ENCODE measurements around the gene MOB3C.
"Not testable (repeated sequence)": the region's sequence is repeated elsewhere in the genome, so short reads cannot be mapped to it uniquely, and the experiment has no call there.

MOB3C gene

DNA sequence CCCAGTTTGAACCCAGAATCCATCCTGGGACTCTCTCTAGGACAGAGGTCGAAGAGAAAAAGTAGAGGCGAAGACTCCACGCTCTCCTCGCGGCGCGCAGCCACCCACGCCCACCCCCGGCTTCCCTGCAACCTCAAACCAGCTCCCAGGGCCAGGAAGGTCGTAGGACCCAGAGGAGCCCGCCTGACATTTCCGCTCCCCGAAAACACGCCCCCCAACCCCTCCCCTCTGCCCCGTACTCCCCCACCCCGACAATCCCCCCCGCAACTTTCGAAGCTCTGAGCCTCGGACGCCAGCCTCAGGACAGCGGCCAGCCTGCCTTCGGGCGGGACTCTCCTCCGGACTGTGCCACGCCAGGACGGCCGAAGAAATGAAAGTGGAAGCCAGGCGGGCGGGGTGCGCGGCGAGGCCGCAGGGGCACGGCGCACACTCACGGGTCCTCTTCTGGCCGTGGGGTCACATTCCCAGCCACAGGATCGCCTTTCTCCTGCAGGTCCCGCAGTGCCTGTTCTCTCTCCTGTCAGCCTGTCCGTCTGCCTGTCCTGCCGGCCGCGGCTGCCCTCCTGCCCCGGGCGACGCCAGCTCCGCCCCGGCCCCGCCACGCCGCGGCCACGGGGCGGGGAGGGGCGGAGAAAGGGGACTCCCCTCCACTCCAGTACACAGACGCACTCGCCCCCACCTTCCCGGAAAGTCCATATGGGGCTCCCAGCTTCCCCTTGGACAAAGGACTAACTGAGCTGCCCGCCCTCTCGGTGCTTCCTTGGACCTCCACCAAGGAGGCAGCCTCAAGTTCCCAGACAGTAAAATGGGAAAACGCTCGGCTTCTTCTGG lies at the start of gene MOB3C:
Gene MOB3C (minus strand): TSS at position 535 of the 831 bp plus-strand sequence. CDS start 3,490 bp downstream, outside the sequence.
- TF ChIP-seq ZNF274 (IDR thresholded peaks at IDR 0.05; ENCODE audit: low read depth, low read length), result no peak
- peak within 1 kb of the TSS; percentile 64 for H3K4me3 ChIP-seq (ENCODE audit: low read length)

DNA sequence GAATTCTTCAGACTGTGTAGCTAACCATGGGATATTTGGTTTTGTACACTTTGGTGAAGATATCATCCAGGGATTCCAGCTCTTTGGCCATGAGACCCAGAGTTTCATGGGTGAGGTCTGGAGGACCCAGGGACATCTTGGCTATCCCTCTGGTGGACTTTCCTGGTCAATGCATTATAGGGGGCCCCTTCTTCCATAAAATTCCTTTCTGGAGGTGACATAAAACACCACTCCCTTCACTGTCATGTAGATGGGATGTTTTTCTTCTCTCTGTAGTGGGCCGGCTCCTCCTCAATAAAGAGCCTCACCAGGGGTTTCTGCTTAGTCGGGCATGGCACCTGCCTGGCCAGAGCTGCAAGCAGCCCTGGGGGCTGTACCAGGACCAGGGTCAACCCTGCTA lies 49.4 kb upstream of the MOB3C start:
- H3K4me3 ChIP-seq (ENCODE audit: low read length), result no peak overlapping the region
- no peak for TF ChIP-seq ZNF274 (IDR thresholded peaks at IDR 0.05; ENCODE audit: low read depth, low read length)

DNA sequence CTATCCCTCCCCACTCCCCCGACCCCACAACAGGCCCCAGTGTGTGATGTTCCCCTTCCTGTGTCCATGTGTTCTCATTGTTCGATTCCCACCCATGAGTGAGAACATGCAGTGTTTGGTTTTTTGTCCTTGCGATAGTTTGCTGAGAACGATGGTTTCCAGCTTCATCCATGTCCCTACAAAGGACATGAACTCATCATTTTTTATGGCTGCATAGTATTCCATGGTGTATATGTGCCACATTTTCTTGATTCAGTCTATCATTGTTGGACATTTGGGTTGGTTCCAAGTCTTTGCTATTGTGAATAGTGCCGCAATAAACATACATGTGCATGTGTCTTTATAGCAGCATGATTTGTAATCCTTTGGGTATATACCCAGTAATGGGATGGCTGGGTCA lies 46.3 kb upstream of the MOB3C start:
- H3K4me3 ChIP-seq (ENCODE audit: low read length), result not testable (repeated sequence)

DNA sequence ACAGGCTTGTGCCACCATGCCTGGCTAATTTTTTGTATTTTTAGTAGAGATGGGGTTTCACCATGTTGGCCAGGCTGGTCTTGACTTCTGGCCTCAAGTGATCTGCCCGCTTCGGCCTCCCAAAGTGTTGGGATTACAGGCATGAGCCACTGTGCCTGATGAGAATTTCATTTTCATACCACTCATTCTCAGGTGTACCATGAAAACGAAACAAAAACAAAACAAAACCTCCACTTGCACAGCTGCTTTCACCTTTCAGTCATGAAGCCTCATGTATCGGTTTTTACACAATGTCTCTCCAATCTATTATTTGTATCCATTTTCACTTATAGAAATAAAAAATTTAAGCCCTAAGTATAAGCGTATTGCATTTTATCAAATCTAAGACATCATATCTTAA lies 43.5 kb upstream of the MOB3C start:
- not testable (repeated sequence) for H3K4me3 ChIP-seq (ENCODE audit: low read length)

DNA sequence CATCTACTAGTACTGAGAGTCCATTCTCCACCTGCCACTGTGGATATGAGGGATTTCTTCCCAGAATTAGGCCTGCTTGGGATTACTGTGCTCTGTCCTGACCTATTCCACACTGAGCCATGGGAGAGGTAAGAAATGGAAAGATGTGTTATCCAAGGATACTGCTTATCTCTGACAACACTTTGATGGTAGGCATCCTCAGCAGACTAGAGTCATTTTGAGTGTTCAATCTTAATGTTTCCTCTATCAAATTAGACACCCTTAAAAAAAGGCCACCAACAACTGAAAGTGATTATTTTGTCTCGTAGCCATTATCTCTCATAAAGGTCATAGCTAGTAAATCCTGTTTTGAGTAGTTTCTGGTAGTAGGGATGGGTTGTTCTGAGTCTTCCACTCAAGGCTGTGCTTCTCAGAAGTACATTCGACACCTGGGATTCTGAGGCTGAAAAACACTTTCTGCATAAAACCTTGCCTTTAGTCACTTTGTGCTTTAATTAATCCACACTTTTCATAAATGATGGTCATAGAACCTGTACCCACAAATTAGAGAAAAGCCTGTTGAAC lies 42.8 kb upstream of the MOB3C start:
- no peak overlapping the region for H3K4me3 ChIP-seq (ENCODE audit: low read length)
- TF ChIP-seq ZNF274 (IDR thresholded peaks at IDR 0.05; ENCODE audit: low read depth, low read length), result no peak

DNA sequence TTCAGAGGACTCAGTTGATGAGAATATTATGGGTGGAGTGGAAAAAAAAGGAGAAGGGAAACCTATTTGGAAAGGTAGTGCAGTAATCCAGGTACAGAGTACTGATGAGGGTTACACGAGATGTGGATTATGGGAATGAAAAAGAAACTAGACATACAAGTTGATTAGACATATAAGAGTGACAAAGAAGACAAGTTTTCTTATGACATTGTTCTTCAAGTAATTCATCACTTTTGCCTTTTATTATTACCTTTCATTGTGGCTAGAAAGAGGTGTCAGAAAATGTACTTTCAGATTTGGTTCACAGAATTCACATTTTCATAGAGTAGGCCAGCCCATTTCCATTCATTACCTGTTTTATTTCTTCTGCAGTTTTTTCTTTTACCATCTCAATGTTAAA lies 41.2 kb upstream of the MOB3C start:
- TF ChIP-seq ZNF274 (IDR thresholded peaks at IDR 0.05; ENCODE audit: low read depth, low read length), result no peak

DNA sequence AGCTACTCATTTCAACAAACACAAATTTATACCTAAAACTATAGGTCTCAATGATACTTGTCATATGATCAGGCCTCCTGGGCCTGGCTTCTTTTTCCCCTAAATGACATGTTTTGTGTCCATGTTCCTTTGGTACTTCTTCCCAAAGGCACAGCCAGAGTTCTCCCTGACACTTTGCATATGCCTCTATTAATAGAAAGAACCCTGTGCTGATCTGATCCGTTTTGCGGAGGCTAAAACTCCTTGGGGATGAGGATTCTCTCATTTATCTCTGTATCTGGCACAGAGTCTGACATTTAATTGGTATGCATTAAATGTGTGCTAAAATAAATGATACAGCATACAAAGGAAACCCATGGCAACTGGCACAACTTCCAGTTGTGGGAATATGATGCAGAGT lies 40.0 kb upstream of the MOB3C start:
- TF ChIP-seq ZNF274 (IDR thresholded peaks at IDR 0.05; ENCODE audit: low read depth, low read length), result no peak
- H3K4me3 ChIP-seq (ENCODE audit: low read length), result no peak overlapping the region

More for the DNA sequence above, 41.2 kb upstream of the MOB3C start:
- H3K4me3 ChIP-seq (ENCODE audit: low read length), result no peak overlapping the region

DNA sequence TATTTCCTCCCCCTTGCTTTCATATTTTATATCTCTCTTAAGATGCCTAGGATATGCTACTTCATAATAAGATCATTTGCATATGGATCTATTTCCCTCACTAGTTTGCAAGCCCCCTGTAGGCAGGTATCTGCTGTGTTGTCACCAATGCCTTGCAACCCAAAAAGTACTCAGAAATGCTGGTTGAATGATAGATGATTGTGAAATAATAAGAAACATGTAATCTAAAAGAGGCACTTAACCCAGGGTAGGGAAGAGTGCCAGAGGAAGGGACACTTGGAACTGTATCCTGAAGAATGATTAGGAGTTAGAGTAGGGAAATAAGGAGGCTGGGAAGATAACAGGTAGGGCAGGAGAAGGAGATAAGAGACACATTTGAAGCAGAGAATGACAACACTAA lies 39.2 kb upstream of the MOB3C start:
- no peak for TF ChIP-seq ZNF274 (IDR thresholded peaks at IDR 0.05; ENCODE audit: low read depth, low read length)

DNA sequence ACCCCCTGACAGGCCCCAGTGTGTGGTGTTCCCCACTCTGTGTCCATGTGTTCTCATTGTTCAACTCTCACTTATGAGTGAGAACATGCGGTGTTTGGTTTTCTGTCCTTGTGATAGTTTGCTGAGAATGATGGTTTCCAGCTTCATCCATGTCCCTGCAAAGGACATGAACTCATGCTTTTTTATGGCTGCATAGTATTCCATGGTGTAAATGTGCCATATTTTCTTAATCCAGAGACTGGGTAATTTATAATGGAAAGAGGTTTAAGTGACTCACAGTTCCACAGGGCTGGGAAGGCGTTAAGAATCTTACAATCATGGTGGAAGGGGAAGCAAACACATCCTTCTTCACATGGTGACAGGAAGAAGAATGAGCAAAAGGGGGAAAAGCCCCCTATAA lies 38.1 kb upstream of the MOB3C start:
- H3K4me3 ChIP-seq (ENCODE audit: low read length), result not testable (repeated sequence)

More for the DNA sequence above, 39.2 kb upstream of the MOB3C start:
- H3K4me3 ChIP-seq (ENCODE audit: low read length), result no peak overlapping the region

DNA sequence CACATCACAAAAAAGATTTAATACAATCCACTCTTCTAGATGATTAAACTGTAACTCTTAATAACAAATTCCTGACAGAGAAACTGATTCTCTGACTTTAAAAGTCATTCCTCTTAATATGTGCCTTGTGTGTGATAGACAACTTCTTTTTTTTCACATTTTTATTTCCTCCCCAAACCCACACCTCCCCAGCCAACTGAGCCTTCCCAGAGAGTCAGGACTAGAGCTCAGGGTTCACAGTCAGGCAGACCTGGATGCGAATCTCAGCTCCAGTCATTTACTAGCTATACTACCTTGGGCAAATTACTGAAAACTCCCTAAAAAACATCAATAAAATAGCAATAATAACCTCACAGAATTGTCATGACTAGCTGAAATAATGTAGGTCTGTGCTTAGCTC lies 37.4 kb upstream of the MOB3C start:
- no peak for TF ChIP-seq ZNF274 (IDR thresholded peaks at IDR 0.05; ENCODE audit: low read depth, low read length)
- H3K4me3 ChIP-seq (ENCODE audit: low read length), result no peak overlapping the region

DNA sequence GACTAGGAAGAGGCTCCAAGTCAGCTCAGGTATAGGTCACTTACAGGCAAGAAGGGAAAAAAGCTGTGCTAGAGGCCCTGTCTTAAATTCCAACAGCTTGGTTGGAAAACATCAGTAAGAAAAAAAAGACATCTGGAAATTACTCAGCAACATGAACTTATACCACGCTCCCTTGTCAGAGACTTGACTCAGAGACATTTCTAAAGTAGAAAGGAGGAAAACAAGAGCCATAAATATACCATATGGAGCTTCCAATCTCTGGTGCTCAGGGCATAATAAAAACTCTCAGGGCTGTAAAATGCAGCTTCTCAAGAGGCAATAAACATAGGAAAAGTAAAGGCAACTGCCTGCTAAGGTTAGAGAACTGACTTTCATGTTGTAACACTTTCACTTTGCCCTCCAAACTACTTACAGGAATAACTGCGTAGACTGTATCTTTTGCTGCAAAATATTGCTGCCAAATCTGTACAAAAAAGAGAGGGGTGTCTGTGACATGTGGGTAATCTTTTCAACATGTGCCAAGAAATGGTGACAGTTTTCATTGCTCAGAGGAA lies 36.9 kb upstream of the MOB3C start:
- TF ChIP-seq ZNF274 (IDR thresholded peaks at IDR 0.05; ENCODE audit: low read depth, low read length), result no peak
- H3K4me3 ChIP-seq (ENCODE audit: low read length), result no peak overlapping the region

DNA sequence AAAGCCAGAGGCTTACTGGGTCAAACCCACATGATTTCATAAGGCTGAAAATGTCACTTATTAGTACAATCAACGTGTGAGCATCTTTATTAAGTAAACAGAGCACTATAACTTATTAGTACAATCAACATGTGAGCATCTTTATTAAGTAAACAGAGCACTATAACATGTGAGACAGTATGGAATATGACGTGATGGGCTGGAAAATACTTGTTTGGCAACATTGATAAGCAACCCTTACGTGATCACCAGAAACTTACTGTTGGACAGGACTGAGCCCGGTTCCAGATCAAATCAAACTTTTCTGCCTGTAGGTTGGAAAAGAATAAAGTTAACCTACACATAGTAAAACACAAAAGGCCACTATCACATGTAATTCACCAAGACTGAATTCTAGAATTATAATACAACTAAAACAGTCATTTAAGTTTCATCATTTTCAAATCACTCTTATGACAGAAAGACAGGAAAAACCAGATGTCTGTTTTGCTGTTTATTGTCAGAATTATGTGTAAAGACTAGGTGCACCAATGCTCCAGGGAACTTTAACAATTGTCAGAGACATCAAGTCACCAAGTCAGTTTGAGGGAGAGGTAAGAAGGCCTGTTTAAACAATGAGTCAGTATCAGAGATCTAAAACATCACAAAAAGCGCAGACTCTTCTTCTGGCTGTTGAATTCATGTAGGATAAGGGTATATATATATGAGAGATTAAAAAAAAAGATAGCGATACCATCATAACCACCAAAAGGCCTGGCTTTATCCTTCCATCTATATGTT lies 35.9 kb upstream of the MOB3C start:
- no peak for TF ChIP-seq ZNF274 (IDR thresholded peaks at IDR 0.05; ENCODE audit: low read depth, low read length)
- H3K4me3 ChIP-seq (ENCODE audit: low read length), result no peak overlapping the region

DNA sequence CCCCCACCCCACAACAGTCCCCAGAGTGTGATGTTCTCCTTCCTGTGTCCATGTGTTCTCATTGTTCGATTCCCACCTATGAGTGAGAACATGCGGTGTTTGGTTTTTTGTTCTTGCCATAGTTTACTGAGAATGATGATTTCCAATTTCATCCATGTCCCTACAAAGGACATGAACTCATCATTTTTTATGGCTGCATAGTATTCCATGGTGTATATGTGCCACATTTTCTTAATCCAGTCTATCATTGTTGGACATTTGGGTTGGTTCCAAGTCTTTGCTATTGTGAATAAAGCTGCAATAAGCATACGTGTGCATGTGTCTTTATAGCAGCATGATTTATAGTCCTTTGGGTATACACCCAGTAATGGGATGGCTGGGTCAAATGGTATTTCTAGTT lies 34.5 kb upstream of the MOB3C start:
- not testable (repeated sequence) for H3K4me3 ChIP-seq (ENCODE audit: low read length)

DNA sequence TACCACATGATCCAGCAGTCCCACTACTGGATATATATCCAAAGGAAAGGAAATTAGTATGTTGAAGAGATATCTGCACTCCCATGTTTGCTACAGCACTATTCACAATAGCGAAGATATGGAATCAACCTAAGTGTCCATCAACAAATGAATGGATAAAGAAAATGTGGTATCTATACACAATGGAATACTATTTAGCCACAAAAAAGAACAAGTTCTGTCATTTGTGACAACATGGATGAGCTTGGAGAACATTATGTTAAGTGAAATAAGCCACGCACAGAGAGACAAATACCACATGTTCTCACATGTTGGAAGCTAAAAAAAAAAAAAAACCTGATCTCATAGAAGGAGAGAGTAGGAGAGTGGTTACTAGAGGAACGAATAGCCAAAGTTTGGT lies 33.9 kb upstream of the MOB3C start:
- no peak for TF ChIP-seq ZNF274 (IDR thresholded peaks at IDR 0.05; ENCODE audit: low read depth, low read length)
- H3K4me3 ChIP-seq (ENCODE audit: low read length), result no peak overlapping the region

DNA sequence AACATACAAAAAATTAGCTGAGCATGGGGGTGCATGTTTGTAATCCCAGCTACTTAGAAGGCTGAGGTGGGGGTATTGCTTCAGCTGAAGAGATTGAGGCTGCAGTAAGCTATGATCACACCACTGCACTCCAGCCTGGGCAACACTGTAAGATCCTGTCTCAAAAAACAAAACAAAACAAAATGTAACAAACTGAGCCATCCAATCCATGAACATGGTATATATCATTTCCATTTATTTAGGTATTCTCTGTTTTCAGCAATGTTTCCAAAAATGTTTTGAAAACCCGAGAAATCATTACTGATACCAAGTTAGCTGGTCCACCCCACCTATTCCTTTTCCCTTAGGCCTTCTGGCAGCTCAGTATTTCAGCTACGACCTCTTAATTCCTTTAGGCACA lies 33.2 kb upstream of the MOB3C start:
- no peak for TF ChIP-seq ZNF274 (IDR thresholded peaks at IDR 0.05; ENCODE audit: low read depth, low read length)
- no peak overlapping the region for H3K4me3 ChIP-seq (ENCODE audit: low read length)
